Activated T-cell treated with anti-CD3 and anti-CD28 coated beads, Interleukin-2, amount 50 U/mL, for 24 hours (primary cell): ENCODE data around the gene ADD1.

Source experiments
- DNase-seq: peaks from one replicate; pipeline ENCODE4 v3.0.0-alpha.2; 2020
- H3K27ac Mint-ChIP-seq: 2 replicates; pipeline ENCODE4 v1.8.0; 2020; ENCODE audit warnings: mild to moderate bottlenecking, mixed read lengths
- H3K27me3 Mint-ChIP-seq: 2 replicates; pipeline ENCODE4 v1.8.0; 2020; ENCODE audit warnings: mixed read lengths
- H3K36me3 Mint-ChIP-seq: 2 replicates; pipeline ENCODE4 v1.8.0; 2020; ENCODE audit warnings: low read depth, mixed read lengths
- H3K4me1 Mint-ChIP-seq: 2 replicates; pipeline ENCODE4 v1.8.0; 2020; ENCODE audit warnings: low read depth, mixed read lengths
- H3K4me3 Mint-ChIP-seq: 2 replicates; pipeline ENCODE4 v1.8.0; 2020; ENCODE audit warnings: mild to moderate bottlenecking, moderate library complexity, mixed read lengths
- H3K9me3 Mint-ChIP-seq: 2 replicates; pipeline ENCODE4 v1.8.0; 2020; ENCODE audit warnings: mixed read lengths

Gene ADD1

DNA sequence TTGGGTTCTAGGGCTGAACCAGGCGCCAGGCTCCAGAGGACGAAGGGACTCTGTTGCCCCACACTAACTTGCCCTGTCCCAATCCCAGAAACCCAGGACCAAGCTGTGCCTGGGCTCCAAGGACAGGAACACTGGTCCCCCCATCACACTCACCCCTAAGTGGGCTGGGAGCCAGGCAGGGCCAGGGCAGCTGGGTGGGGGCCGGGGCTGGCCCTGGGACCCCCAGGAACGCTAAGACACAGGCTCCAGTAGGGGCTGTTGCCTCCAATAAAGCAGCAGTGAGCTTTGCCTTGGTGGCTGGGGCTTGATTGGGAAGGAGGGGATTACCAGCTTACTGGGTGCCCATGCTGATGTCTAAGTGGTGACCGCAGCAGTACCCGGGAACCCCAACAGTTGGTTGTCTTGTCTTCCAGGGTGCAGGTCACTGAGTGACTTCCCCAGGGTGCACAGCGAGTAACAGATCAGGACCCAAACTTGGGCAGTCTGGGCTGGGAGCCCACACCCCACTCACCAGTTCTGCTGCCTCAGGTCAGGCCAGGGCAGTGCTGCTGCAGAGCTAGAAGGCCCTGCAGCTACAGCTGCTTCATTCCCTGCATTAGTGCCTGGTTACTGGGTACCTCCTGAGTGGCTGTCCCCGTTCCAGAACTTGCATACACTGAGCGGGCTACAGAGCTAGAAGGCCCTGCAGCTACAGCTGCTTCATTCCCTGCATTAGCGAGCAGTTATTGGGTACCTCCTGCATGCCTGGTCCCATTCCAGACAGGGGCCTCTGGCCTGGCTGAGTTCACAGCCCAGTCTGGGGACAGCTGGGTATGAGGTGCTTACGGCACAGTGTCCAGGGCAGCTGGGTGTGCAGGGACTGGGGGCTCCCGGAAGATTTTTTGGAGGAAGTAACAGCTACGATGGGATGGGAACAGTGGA, 9.4 kb upstream of the ADD1 start:
- no peak overlapping the region for H3K4me3 Mint-ChIP-seq
- H3K27ac Mint-ChIP-seq = peak overlapping the region; percentile 88
- peaks cover 55% of the 10 kb centered on the region for H3K4me1 Mint-ChIP-seq
- H3K36me3 Mint-ChIP-seq = peaks cover 76% of the 10 kb centered on the region
- H3K9me3 Mint-ChIP-seq = no peaks in the 10 kb centered on the region
- no peaks in the 10 kb centered on the region for H3K27me3 Mint-ChIP-seq
- DNase-seq = peak; percentile 38

DNA sequence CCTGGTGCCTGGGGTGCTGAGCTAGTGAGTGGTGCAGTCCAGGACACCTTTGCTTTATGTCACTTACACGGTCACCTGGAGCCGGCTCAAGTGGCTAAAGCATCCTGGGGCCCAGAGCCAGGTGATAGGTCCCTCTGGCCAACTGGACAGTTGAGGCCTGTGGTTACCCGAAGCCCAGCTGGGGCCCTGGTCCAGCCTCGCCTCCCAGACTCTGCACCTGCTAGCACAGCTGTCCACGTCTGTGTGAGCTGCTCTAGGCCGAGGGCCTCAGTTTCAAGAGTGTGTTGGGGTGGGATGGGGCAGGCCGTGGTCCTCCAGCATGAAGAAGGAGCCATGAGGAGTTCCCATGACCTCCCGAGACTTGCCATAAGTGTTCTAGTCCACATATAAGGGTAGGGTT, 7.7 kb upstream of the ADD1 start:
- Mint-ChIP-seq H3K4me3 (no peak overlapping the region), H3K27ac (peak overlapping the region; percentile 95), H3K36me3 (peaks cover 67% of the 10 kb centered on the region), H3K27me3 (no peaks in the 10 kb centered on the region), H3K4me1 (peaks cover 63% of the 10 kb centered on the region), H3K9me3 (peaks cover 3% of the 10 kb centered on the region)
- DNase-seq = no peak

- peak overlapping the region; percentile 95 for H3K27ac Mint-ChIP-seq
- H3K4me3 Mint-ChIP-seq = no peak overlapping the region
- peaks cover 63% of the 10 kb centered on the region for H3K4me1 Mint-ChIP-seq
- peak; percentile 29 for DNase-seq
- no peaks in the 10 kb centered on the region for H3K27me3 Mint-ChIP-seq
- H3K36me3 Mint-ChIP-seq = peaks cover 63% of the 10 kb centered on the region
- peaks cover 3% of the 10 kb centered on the region for H3K9me3 Mint-ChIP-seq
Measured at GRCh38 chr4:2836391-2836859, 7.2 kb upstream of the ADD1 start.

DNA sequence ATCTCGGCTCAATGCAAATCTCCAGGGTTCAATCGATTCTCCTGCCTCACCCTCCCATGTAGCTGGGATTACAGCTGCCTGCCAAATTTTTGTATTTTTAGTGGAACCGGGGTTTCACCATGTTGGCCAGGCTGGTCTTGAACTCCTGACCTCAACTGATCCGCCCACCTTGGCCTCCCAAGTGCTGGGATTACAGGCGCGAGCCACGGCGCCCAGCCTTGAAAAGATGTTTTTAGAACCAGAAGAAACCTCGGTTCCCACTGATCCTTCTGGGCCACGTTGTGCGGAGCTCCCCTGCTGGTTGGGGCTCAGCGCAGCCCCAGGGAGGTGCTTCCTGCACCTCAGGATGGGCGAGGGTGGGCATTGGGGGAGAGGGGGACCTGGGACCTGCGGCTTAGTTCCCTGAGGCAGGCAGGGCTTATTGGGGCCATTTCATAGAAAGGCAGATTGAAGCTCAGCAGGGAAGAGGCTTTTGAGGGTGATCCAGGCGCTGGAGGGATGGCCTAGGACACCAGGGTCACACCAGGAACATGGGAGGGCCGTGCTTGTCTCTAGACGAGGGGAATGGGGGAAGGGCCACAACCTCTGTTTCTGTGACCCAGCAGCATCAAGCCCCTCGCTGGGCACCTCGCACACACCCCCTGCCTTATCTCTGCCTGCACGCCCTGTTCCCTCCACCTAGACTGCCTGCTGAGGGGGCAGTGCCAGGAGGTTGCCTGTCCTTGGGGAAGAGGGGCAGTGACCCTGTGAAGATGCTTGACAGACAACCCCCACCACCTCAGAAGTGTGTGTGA, 6.3 kb upstream of the ADD1 start:
- peak overlapping the region; percentile 79 for H3K4me3 Mint-ChIP-seq
- H3K36me3 Mint-ChIP-seq = peaks cover 57% of the 10 kb centered on the region
- H3K9me3 Mint-ChIP-seq = peaks cover 3% of the 10 kb centered on the region
- H3K27me3 Mint-ChIP-seq = no peaks in the 10 kb centered on the region
- H3K4me1 Mint-ChIP-seq = peaks cover 67% of the 10 kb centered on the region
- DNase-seq = peak; percentile 37
- peak overlapping the region; percentile 95 for H3K27ac Mint-ChIP-seq

- H3K4me1 Mint-ChIP-seq = peaks cover 74% of the 10 kb centered on the region
- peak overlapping the region; percentile 79 for H3K4me3 Mint-ChIP-seq
- peaks cover 50% of the 10 kb centered on the region for H3K36me3 Mint-ChIP-seq
- no peaks in the 10 kb centered on the region for H3K27me3 Mint-ChIP-seq
- peaks cover 3% of the 10 kb centered on the region for H3K9me3 Mint-ChIP-seq
- peak overlapping the region; percentile 95 for H3K27ac Mint-ChIP-seq
- peak; percentile 73 for DNase-seq
Measured at GRCh38 chr4:2837904-2838496, 5.6 kb upstream of the ADD1 start.

- Mint-ChIP-seq H3K4me1 (peaks cover 70% of the 10 kb centered on the region), H3K4me3 (peak overlapping the region; percentile 79), H3K36me3 (peaks cover 41% of the 10 kb centered on the region), H3K27me3 (no peaks in the 10 kb centered on the region), H3K9me3 (peaks cover 3% of the 10 kb centered on the region), H3K27ac (peak overlapping the region; percentile 95)
- DNase-seq = peak; percentile 9
Measured at GRCh38 chr4:2839060-2839459, 4.6 kb upstream of the ADD1 start.

- Mint-ChIP-seq H3K4me3 (peak overlapping the region; percentile 80), H3K4me1 (peaks cover 65% of the 10 kb centered on the region), H3K27me3 (no peaks in the 10 kb centered on the region), H3K36me3 (peaks cover 22% of the 10 kb centered on the region), H3K9me3 (peaks cover 3% of the 10 kb centered on the region), H3K27ac (peak overlapping the region; percentile 92)
- DNase-seq = no peak
Measured at GRCh38 chr4:2842687-2843262, 869 bp upstream of the ADD1 start.

DNA sequence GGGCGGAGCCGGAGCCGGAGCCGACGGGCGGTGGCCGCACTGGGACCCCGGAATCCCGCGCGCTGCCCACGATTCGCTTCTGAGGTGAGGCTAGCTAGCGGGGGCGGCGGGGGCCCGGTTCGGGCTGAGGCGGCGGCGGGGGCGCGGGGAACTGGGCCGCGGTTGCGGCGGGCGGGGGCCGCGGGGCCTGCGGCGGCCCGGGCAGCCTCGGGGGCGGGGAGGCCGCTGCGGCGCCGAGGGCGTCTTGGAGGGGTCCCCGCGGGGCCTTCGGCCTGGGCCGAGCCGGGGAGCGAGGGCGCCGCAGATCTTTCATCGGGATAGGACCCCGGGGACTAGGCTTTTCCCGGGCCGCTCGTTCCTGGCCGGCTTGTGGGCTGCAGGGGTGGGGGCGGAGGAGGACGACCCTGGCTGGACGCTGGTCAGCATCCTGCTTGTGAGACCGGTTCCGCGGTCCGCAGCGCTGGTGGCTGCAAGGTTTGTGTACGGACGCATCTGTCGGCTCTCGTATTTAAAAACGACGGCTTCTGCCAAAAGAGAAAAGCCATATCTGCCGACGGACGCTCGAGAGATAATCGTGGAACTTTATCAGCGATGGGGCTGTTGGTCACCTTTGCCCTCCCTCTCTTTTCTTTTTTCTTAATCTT, 419 bp downstream of the ADD1 start:
- Mint-ChIP-seq H3K4me1 (peaks cover 62% of the 10 kb centered on the region), H3K27me3 (no peaks in the 10 kb centered on the region), H3K4me3 (peak overlapping the region; percentile 91), H3K36me3 (peaks cover 18% of the 10 kb centered on the region), H3K9me3 (peaks cover 3% of the 10 kb centered on the region), H3K27ac (peak overlapping the region; percentile 92)
- DNase-seq = no peak

- peak overlapping the region; percentile 92 for H3K27ac Mint-ChIP-seq
- DNase-seq = no peak
- no peaks in the 10 kb centered on the region for H3K27me3 Mint-ChIP-seq
- H3K4me1 Mint-ChIP-seq = peaks cover 72% of the 10 kb centered on the region
- no peaks in the 10 kb centered on the region for H3K9me3 Mint-ChIP-seq
- peaks cover 12% of the 10 kb centered on the region for H3K36me3 Mint-ChIP-seq
- peak overlapping the region; percentile 91 for H3K4me3 Mint-ChIP-seq
Measured at GRCh38 chr4:2846172-2846571, 2.5 kb downstream of the ADD1 start.

- Mint-ChIP-seq H3K27ac (peak overlapping the region; percentile 78), H3K36me3 (peaks cover 11% of the 10 kb centered on the region), H3K4me1 (peaks cover 78% of the 10 kb centered on the region), H3K9me3 (no peaks in the 10 kb centered on the region), H3K27me3 (no peaks in the 10 kb centered on the region), H3K4me3 (peak overlapping the region; percentile 22)
- DNase-seq = no peak
Measured at GRCh38 chr4:2847302-2847871, 3.7 kb downstream of the ADD1 start.

GRCh38 chr4:2848449-2848848, 4.8 kb downstream of the ADD1 start:
- no peak for DNase-seq
- H3K27ac Mint-ChIP-seq = peak overlapping the region; percentile 50
- H3K27me3 Mint-ChIP-seq = no peaks in the 10 kb centered on the region
- no peak overlapping the region for H3K4me3 Mint-ChIP-seq
- peaks cover 78% of the 10 kb centered on the region for H3K4me1 Mint-ChIP-seq
- H3K9me3 Mint-ChIP-seq = no peaks in the 10 kb centered on the region
- peaks cover 15% of the 10 kb centered on the region for H3K36me3 Mint-ChIP-seq

GRCh38 chr4:2849267-2850152, 5.9 kb downstream of the ADD1 start:
- H3K36me3 Mint-ChIP-seq = peaks cover 22% of the 10 kb centered on the region
- no peak overlapping the region for H3K4me3 Mint-ChIP-seq
- DNase-seq = no peak
- H3K9me3 Mint-ChIP-seq = no peaks in the 10 kb centered on the region
- H3K27me3 Mint-ChIP-seq = no peaks in the 10 kb centered on the region
- H3K4me1 Mint-ChIP-seq = peaks cover 84% of the 10 kb centered on the region
- peak overlapping the region; percentile 66 for H3K27ac Mint-ChIP-seq
